HEK293 (cell line): ENCODE results near the gene ZNF664.

ENCODE experiments used
- CTCF ChIA-PET: fragments of 350-600 bp; formaldehyde crosslinking; extraction: SDS; loops from one replicate; lab custom pipeline; 2021; ENCODE audit warnings: antibody characterized with exemption; lab: Yijun Ruan, JAX
- POLR2A ChIA-PET: fragments of 300-600 bp; formaldehyde crosslinking; extraction: SDS; loops from one replicate; lab custom pipeline; 2020; ENCODE audit warnings: antibody characterized with exemption, inconsistent platforms; lab: Yijun Ruan, JAX
- H3K27ac ChIP-seq: fragments of 200-500 bp; sonication (Bioruptor generic); 2 replicates; pipeline ENCODE4 v1.5.1; 2014; ENCODE audit warnings: low read depth, low read length, control low read depth, inconsistent platforms; ENCODE audit errors: extremely low read depth
- H3K36me3 ChIP-seq, 2 experiments: fragments of 200-500 bp in 1 of 2; sonication (Bioruptor generic) in 1 of 2; 1 replicate in 1 of 2; 2 replicates in 1 of 2; pipeline ENCODE4 v1.5.1; 2014 to 2017; ENCODE audit warnings: inconsistent platforms in 2 of 2, low read length in 2 of 2; ENCODE audit not compliant: control insufficient read depth in 2 of 2, insufficient read depth in 1 of 2
- H3K4me1 ChIP-seq: fragments of 200-500 bp; sonication (Bioruptor generic); 2 replicates; pipeline ENCODE4 v1.5.1; 2014; ENCODE audit warnings: mild to moderate bottlenecking, low read length, inconsistent platforms; ENCODE audit not compliant: control insufficient read depth, insufficient read depth
- H3K4me3 ChIP-seq: 2 replicates; pipeline ENCODE4 v1.5.1; 2011; ENCODE audit warnings: low read depth, mild to moderate bottlenecking, control low read depth, low read length, moderate library complexity
- H3K9me3 ChIP-seq: fragments of 200-500 bp; sonication (Bioruptor generic); 2 replicates; pipeline ENCODE4 v1.5.1; 2014; ENCODE audit warnings: low read depth, low read length, inconsistent platforms; ENCODE audit not compliant: control insufficient read depth, insufficient read depth
- IKZF3 ChIP-seq: fragments of 450-650 bp; IDR thresholded peaks from 2 replicates; pipeline ENCODE4 v1.5.0; 2018; ENCODE audit warnings: missing biosample characterization, mild to moderate bottlenecking, missing genetic modification characterization, moderate library complexity
- ZBTB10 ChIP-seq: fragments of 450-650 bp; formaldehyde crosslinking; IDR thresholded peaks from 2 replicates; pipeline ENCODE4 v1.5.1; 2016; ENCODE audit warnings: missing biosample characterization, missing genetic modification characterization
- ZBTB17 ChIP-seq: fragments of 450-650 bp; formaldehyde crosslinking; IDR thresholded peaks from 2 replicates; pipeline ENCODE4 v1.5.1; 2016; ENCODE audit warnings: missing biosample characterization, missing genetic modification characterization
- ZEB2 ChIP-seq: fragments of 450-650 bp; formaldehyde crosslinking; IDR thresholded peaks from 2 replicates; pipeline ENCODE4 v1.5.1; 2016; ENCODE audit warnings: missing biosample characterization, missing genetic modification characterization
- ZFHX2 ChIP-seq: fragments of 450-650 bp; formaldehyde crosslinking; conservative IDR thresholded peaks from 2 replicates; pipeline ENCODE4 v1.5.1; 2016; ENCODE audit warnings: missing biosample characterization, missing genetic modification characterization
- ZNF114 ChIP-seq: fragments of 450-650 bp; formaldehyde crosslinking; IDR thresholded peaks from 2 replicates; pipeline ENCODE4 v1.5.0; 2017; ENCODE audit warnings: missing biosample characterization, missing genetic modification characterization
- ZNF155 ChIP-seq: fragments of 450-650 bp; formaldehyde crosslinking; IDR thresholded peaks from 2 replicates; pipeline ENCODE4 v1.5.1; 2016; ENCODE audit warnings: missing biosample characterization, missing genetic modification characterization
- ZNF169 ChIP-seq: fragments of 450-650 bp; formaldehyde crosslinking; IDR thresholded peaks from 2 replicates; pipeline ENCODE4 v1.5.1; 2016; ENCODE audit warnings: missing biosample characterization, missing genetic modification characterization
- ZNF19 ChIP-seq: fragments of 450-650 bp; formaldehyde crosslinking; IDR thresholded peaks from 2 replicates; pipeline ENCODE4; 2016; ENCODE audit warnings: missing biosample characterization, missing genetic modification characterization, low read depth
- ZNF248 ChIP-seq: fragments of 450-650 bp; formaldehyde crosslinking; IDR thresholded peaks from 2 replicates; pipeline ENCODE4 v1.5.1; 2017; ENCODE audit warnings: missing biosample characterization, missing genetic modification characterization
- ZNF266 ChIP-seq: fragments of 450-650 bp; formaldehyde crosslinking; IDR thresholded peaks from 2 replicates; pipeline ENCODE4 v1.5.1; 2016; ENCODE audit warnings: missing biosample characterization, missing genetic modification characterization, low read depth
- ZNF394 ChIP-seq: fragments of 450-650 bp; formaldehyde crosslinking; IDR thresholded peaks from 2 replicates; pipeline ENCODE4 v1.5.1; 2016; ENCODE audit warnings: missing biosample characterization, missing genetic modification characterization, mild to moderate bottlenecking, moderate library complexity, borderline replicate concordance
- ZNF658 ChIP-seq: fragments of 450-650 bp; formaldehyde crosslinking; IDR thresholded peaks from 2 replicates; pipeline ENCODE4; 2016; ENCODE audit warnings: missing biosample characterization, missing genetic modification characterization
- ZNF664 ChIP-seq: fragments of 450-650 bp; formaldehyde crosslinking; IDR thresholded peaks from 2 replicates; pipeline ENCODE4 v1.5.1; 2016; ENCODE audit warnings: missing biosample characterization, missing genetic modification characterization
- ZNF670 ChIP-seq: fragments of 450-650 bp; formaldehyde crosslinking; IDR thresholded peaks from 2 replicates; pipeline ENCODE4 v1.5.1; 2016; ENCODE audit warnings: missing biosample characterization, missing genetic modification characterization, low read depth
- ZNF777 ChIP-seq: fragments of 450-650 bp; formaldehyde crosslinking; IDR thresholded peaks from 2 replicates; pipeline ENCODE4 v1.5.1; 2017; ENCODE audit warnings: missing biosample characterization, missing genetic modification characterization, borderline replicate concordance
- ZNF843 ChIP-seq: fragments of 450-650 bp; formaldehyde crosslinking; IDR thresholded peaks from 2 replicates; pipeline ENCODE4 v1.5.1; 2016; ENCODE audit warnings: missing biosample characterization, missing genetic modification characterization
- ZSCAN16 ChIP-seq: fragments of 450-650 bp; formaldehyde crosslinking; IDR thresholded peaks from 2 replicates; pipeline ENCODE4 v1.5.1; 2016; ENCODE audit warnings: missing biosample characterization, missing genetic modification characterization
- TF ChIP-seq, protein P1 (sequence below): fragments of 450-650 bp; formaldehyde crosslinking; IDR thresholded peaks from 2 replicates; pipeline ENCODE4 v1.5.1; 2016; ENCODE audit warnings: missing biosample characterization, missing genetic modification characterization

The ZNF664 gene

DNA sequence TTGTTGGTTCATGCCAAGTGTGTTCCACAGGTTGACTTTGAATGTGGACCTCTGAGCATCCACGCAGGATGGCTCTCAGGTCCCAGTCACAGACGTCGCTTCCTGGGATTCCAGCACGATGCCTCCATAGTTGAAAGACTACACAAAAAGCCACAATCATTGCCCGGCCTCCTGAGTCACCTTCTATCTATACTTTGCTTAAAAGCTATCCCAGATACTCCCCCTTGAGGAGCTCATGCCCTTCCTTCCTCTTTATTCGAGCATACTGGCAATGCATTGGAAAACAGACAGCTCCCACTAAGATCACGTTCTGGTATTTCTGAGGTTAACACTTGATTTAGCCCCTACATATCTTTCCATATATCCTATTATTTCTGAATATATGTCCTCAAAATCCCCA lies 40.1 kb downstream of the ZNF664 start:
- Histone ChIP-seq H3K36me3 (peaks cover 27 to 41% of the 10 kb centered on the region in 2 experiments), H3K4me3 (no peak overlapping the region), H3K4me1 (no peaks in the 10 kb centered on the region), H3K27ac (no peak overlapping the region), H3K9me3 (no peaks in the 10 kb centered on the region)
- POLR2A ChIA-PET: interaction anchor here (0.6 kb wide), 1 partner anchor 752 kb away, joined by 3 read pairs; no protein-coding TSS in a partner anchor
- CTCF ChIA-PET: no interaction called here
- peak; percentile 41; the same call in 1 of the 2 replicates for TF ChIP-seq ZNF394 (tag by site-specific recombination)
- no peak for TF ChIP-seq ZBTB10 (tag by site-specific recombination)
- TF ChIP-seq, all 188 proteins: peak for 1

- H3K36me3 ChIP-seq: peaks cover 19 to 35% of the 10 kb centered on the region in 2 experiments; a peak in 2 of 3 replicates
- no peaks in the 10 kb centered on the region for H3K9me3 ChIP-seq
- no peak overlapping the region for H3K27ac ChIP-seq
- no peaks in the 10 kb centered on the region for H3K4me1 ChIP-seq
- CTCF ChIA-PET: interaction anchor here (0.9 to 1.6 kb wide), 2 partner anchors 16 to 17 kb away, joined by 3 to 4 read pairs; no protein-coding TSS in a partner anchor
- POLR2A ChIA-PET: interaction anchor here (1.1 kb wide), 1 partner anchor 19 kb away, joined by 3 read pairs; no protein-coding TSS in a partner anchor
- no peak overlapping the region for H3K4me3 ChIP-seq
- TF ChIP-seq ZBTB17 (tag by site-specific recombination) (peak; percentile 36), IKZF3 (tag by site-specific recombination) (no peak), ZNF777 (tag by site-specific recombination) (no peak), ZNF266 (no peak), ZNF670 (tag by site-specific recombination) (no peak), ZNF114 (no peak), ZNF394 (tag by site-specific recombination) (no peak), ZNF843 (tag by site-specific recombination) (no peak), ZNF664 (tag by site-specific recombination) (no peak), ZFHX2 (peak; percentile 45), ZSCAN16 (tag by site-specific recombination) (no peak), ZNF169 (tag by site-specific recombination) (no peak), ZNF248 (tag by site-specific recombination) (no peak), ZEB2 (tag by site-specific recombination) (no peak), ZNF658 (tag by site-specific recombination) (no peak), ZNF19 (tag by site-specific recombination) (no peak), ZNF155 (tag by site-specific recombination) (no peak)
- TF ChIP-seq, protein P1, sequence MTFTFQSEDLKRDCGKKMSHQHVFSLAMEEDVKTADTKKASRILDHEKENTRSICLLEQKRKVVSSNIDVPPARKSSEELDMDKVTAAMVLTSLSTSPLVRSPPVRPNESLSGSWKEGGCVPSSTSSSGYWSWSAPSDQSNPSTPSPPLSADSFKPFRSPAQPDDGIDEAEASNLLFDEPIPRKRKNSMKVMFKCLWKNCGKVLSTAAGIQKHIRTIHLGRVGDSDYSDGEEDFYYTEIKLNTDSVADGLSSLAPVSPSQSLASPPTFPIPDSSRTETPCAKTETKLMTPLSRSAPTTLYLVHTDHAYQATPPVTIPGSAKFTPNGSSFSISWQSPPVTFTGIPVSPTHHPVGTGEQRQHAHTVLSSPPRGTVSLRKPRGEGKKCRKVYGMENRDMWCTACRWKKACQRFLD: no peak
- TF ChIP-seq, all 188 proteins: peak for 2
Measured at GRCh38 chr12:124015494-124016461, 42.8 kb downstream of the ZNF664 start.
